OCI-LY3 (cell line): ENCODE data around the gene EPHB2.

ENCODE experiments used
- H2AFZ ChIP-seq: fragments of 200-600, 300-600 bp; shearing (Covaris generic); 2 replicates; pipeline ENCODE4 v1.6.0; 2014; ENCODE audit warnings: antibody characterized with exemption, low read depth, low read length
- H3K27ac ChIP-seq: fragments of 200-600, 300-600 bp; sonication (generic); 2 replicates; pipeline ENCODE4 v1.5.1; 2014; ENCODE audit warnings: mild to moderate bottlenecking, low read length, moderate library complexity, mixed read lengths
- H3K27me3 ChIP-seq: fragments of 200-600, 300-600 bp; sonication (generic); 2 replicates; pipeline ENCODE4 v1.6.1; 2014; ENCODE audit warnings: low read depth, low read length, mixed read lengths
- H3K36me3 ChIP-seq: fragments of 200-600, 300-600 bp; sonication (generic); replicated peaks from 2 replicates; pipeline ENCODE3; 2014; ENCODE audit warnings: low read depth, low read length, mixed read lengths
- H3K4me1 ChIP-seq: fragments of 300-600, 200-600 bp; sonication (generic); 2 replicates; pipeline ENCODE4 v1.6.1; 2014; ENCODE audit warnings: low read length, mixed read lengths
- H3K4me2 ChIP-seq: fragments of 200-600, 300-600 bp; sonication (generic); 2 replicates; pipeline ENCODE4 v1.6.1; 2014; ENCODE audit warnings: low read length, mixed read lengths
- H3K4me3 ChIP-seq: fragments of 300-600, 200-600 bp; sonication (generic); 2 replicates; pipeline ENCODE4 v1.5.1; 2014; ENCODE audit warnings: antibody characterized with exemption, mild to moderate bottlenecking, low read length, moderate library complexity
- H3K79me2 ChIP-seq: fragments of 300-600, 200-600 bp; shearing (Covaris generic); 2 replicates; pipeline ENCODE4 v1.6.1; 2014; ENCODE audit warnings: mild to moderate bottlenecking, low read length, mixed read lengths
- H3K9ac ChIP-seq: fragments of 300-600, 200-600 bp; shearing (Covaris generic); 2 replicates; pipeline ENCODE4 v1.6.0; 2014; ENCODE audit warnings: mild to moderate bottlenecking, low read length, moderate library complexity
- H3K9me3 ChIP-seq: fragments of 200-600, 300-600 bp; shearing (Covaris generic); 2 replicates; pipeline ENCODE4 v1.6.1; 2014; ENCODE audit warnings: low read length, mixed read lengths; ENCODE audit not compliant: insufficient read depth
- H4K20me1 ChIP-seq: fragments of 200-600, 300-600 bp; sonication (generic); 2 replicates; pipeline ENCODE4 v1.6.1; 2016; ENCODE audit warnings: low read length, mixed read lengths; ENCODE audit not compliant: insufficient read depth
- EZH2phosphoT487 ChIP-seq: fragments of 200-600 bp; shearing (Covaris generic); IDR thresholded peaks from 2 replicates; pipeline ENCODE4 v1.6.1; 2018; ENCODE audit warnings: antibody characterized with exemption, mixed run types, low read depth
- TF ChIP-seq, protein P1 (sequence below): fragments of 200-600, 300-600 bp; sonication (generic); IDR thresholded peaks from 2 replicates; pipeline ENCODE4 v1.5.1; 2014; ENCODE audit warnings: antibody characterized with exemption, low read length, low read depth

Gene EPHB2

DNA sequence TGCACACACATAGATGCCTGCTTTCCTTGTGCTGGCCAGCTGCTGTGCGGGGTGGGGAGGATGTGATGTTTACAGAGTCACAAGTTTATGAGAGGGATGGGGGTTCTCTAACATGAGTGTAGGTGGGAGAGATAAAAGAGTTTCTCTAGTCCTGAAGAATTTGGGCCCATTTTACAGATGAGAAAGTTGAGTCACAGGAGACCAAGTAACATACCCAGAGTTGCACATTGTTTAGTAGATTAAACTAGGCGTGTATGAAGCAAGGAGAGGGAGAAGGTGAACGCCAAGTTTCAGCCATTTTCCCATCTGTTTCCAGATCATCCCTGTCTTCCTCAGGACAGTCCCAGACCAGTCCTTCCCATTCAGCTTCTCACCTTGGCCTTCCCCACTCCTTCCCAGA lies 126.7 kb downstream of the EPHB2 start:
- Histone ChIP-seq H3K4me3 (no peak overlapping the region), H3K9ac (no peak overlapping the region), H3K79me2 (no peaks in the 10 kb centered on the region), H3K9me3 (no peaks in the 10 kb centered on the region), H3K36me3 (no peaks in the 10 kb centered on the region), H3K4me2 (no peak overlapping the region), H3K27ac (no peak overlapping the region), H4K20me1 (no peaks in the 10 kb centered on the region), H3K4me1 (no peaks in the 10 kb centered on the region), H3K27me3 (no peaks in the 10 kb centered on the region), H2AFZ (no peak overlapping the region)
- TF ChIP-seq, protein P1, sequence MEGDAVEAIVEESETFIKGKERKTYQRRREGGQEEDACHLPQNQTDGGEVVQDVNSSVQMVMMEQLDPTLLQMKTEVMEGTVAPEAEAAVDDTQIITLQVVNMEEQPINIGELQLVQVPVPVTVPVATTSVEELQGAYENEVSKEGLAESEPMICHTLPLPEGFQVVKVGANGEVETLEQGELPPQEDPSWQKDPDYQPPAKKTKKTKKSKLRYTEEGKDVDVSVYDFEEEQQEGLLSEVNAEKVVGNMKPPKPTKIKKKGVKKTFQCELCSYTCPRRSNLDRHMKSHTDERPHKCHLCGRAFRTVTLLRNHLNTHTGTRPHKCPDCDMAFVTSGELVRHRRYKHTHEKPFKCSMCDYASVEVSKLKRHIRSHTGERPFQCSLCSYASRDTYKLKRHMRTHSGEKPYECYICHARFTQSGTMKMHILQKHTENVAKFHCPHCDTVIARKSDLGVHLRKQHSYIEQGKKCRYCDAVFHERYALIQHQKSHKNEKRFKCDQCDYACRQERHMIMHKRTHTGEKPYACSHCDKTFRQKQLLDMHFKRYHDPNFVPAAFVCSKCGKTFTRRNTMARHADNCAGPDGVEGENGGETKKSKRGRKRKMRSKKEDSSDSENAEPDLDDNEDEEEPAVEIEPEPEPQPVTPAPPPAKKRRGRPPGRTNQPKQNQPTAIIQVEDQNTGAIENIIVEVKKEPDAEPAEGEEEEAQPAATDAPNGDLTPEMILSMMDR = no peak
- TF ChIP-seq EZH2phosphoT487 = no peak

DNA sequence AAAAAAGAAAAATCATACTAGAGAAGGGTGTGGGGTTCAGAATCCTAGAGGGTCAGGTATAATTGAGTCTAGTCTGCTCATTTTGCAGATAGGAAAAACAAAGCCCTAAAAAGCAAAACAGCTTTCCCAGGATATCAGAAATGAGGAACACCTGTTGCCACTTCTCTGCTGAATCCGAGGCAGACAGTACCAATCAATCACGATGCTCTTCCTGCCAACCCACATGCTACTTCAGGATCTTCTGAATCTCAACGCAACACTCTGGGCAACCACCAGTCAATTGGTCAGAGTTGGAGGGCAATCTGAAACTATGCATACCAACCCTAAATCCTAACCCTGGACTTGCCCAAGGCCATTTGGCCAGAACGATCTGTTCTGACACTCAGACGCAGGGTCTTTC lies 128.3 kb downstream of the EPHB2 start:
- Histone ChIP-seq H3K27me3 (no peaks in the 10 kb centered on the region), H3K79me2 (no peaks in the 10 kb centered on the region), H3K9ac (no peak overlapping the region), H3K4me2 (no peak overlapping the region), H4K20me1 (no peaks in the 10 kb centered on the region), H3K36me3 (no peaks in the 10 kb centered on the region), H3K27ac (no peak overlapping the region), H3K9me3 (no peaks in the 10 kb centered on the region), H3K4me3 (no peak overlapping the region), H3K4me1 (no peaks in the 10 kb centered on the region), H2AFZ (no peak overlapping the region)
- TF ChIP-seq, protein P1 = no peak
- TF ChIP-seq EZH2phosphoT487 = no peak

DNA sequence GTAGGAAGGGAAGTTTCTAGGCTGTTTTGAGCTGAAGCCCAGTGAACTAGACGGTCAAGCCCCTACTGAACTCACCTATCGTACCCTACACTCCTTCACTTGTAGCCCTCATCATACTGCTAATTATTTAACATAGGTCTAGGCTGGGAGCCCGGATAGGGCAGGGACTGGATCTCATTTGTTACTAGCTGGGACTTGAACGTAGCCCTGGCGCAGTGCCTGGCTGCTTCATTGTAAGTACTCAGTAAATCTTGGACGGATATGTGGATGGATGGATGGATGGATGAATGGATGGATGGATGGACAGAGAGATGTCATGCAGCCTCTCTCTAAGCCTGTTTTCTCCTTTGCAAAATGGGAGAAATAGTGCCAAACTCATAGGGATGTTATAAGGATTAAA lies 129.2 kb downstream of the EPHB2 start:
- TF ChIP-seq EZH2phosphoT487 = no peak
- TF ChIP-seq, protein P1 = no peak
- Histone ChIP-seq H3K27me3 (no peaks in the 10 kb centered on the region), H4K20me1 (no peaks in the 10 kb centered on the region), H3K27ac (no peak overlapping the region), H3K36me3 (no peaks in the 10 kb centered on the region), H3K4me2 (no peak overlapping the region), H3K4me3 (no peak overlapping the region), H3K9ac (no peak overlapping the region), H3K4me1 (no peaks in the 10 kb centered on the region), H2AFZ (no peak overlapping the region), H3K9me3 (no peaks in the 10 kb centered on the region), H3K79me2 (no peaks in the 10 kb centered on the region)

DNA sequence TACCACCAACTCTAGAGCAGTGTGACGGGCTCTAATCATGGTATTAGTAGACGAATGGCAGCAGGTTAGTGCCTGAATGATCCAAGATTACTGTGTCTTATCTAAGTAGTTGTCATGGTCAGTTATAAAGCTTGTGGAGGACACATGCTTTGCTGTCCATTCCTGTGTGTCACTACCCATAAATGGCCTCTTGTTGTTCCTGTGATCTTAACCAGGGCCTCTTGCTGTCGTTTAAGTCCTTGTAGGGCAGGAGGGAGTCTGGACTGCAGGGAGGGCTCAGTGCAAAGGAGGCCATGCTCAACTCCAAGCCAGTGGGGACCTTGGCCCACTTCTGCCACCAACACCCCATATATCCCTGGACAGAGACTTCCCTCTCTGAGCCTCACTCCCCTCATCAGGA lies 130.5 kb downstream of the EPHB2 start:
- no peak overlapping the region for H3K4me3 ChIP-seq
- H3K79me2 ChIP-seq = no peaks in the 10 kb centered on the region
- no peaks in the 10 kb centered on the region for H3K9me3 ChIP-seq
- TF ChIP-seq, protein P1 = no peak
- no peak for TF ChIP-seq EZH2phosphoT487
- no peak overlapping the region for H2AFZ ChIP-seq
- no peak overlapping the region for H3K9ac ChIP-seq
- H4K20me1 ChIP-seq = no peaks in the 10 kb centered on the region
- H3K4me2 ChIP-seq = no peak overlapping the region
- no peaks in the 10 kb centered on the region for H3K27me3 ChIP-seq
- no peaks in the 10 kb centered on the region for H3K4me1 ChIP-seq
- no peak overlapping the region for H3K27ac ChIP-seq
- H3K36me3 ChIP-seq = no peaks in the 10 kb centered on the region
